Astrocyte of the cerebellum (primary cell): ENCODE data around the gene EOGT.

ENCODE experiments used
- DNase-seq: peaks from one replicate; pipeline ENCODE4 v3.0.0-alpha.2; 2011; ENCODE audit warnings: low read depth
- H3K4me3 ChIP-seq: 2 replicates; pipeline ENCODE4 v1.5.1; 2011; ENCODE audit warnings: mild to moderate bottlenecking, low read depth, low read length, moderate library complexity
- in situ Hi-C: cut with HindIII; loops from 2 replicates; pipeline ENCODE4 v1.10.0; 2017; ENCODE audit warnings: low sequenced_read_pairs
- TF ChIP-seq, protein P1 (sequence below): IDR thresholded peaks from 2 replicates; pipeline ENCODE4 v1.5.1; 2012; ENCODE audit warnings: low read length, low read depth, moderate library complexity, mild to moderate bottlenecking; ENCODE audit errors: missing control alignments

The EOGT gene

DNA sequence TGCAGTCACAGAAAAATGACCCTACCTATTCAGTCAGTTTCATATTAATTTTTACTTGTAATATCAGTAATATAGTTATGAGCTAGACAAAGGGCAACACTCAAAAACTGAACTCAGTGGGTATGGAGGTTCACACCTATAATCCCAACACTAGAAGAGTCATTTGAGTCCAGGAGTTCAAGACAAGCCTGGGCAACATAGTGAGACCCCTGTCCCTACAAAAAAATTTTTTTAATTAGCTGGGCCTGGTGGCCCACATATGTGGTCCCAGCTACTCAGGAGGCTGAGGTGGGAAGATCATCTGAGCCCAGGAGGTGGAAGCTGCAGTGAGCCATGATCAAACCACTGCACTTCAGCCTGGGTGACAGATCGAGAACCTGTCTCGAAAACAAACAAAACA, 35.5 kb upstream of the EOGT start:
- DNase-seq, result no peak
- in situ Hi-C loops, result no loop called here
- TF ChIP-seq, protein P1, sequence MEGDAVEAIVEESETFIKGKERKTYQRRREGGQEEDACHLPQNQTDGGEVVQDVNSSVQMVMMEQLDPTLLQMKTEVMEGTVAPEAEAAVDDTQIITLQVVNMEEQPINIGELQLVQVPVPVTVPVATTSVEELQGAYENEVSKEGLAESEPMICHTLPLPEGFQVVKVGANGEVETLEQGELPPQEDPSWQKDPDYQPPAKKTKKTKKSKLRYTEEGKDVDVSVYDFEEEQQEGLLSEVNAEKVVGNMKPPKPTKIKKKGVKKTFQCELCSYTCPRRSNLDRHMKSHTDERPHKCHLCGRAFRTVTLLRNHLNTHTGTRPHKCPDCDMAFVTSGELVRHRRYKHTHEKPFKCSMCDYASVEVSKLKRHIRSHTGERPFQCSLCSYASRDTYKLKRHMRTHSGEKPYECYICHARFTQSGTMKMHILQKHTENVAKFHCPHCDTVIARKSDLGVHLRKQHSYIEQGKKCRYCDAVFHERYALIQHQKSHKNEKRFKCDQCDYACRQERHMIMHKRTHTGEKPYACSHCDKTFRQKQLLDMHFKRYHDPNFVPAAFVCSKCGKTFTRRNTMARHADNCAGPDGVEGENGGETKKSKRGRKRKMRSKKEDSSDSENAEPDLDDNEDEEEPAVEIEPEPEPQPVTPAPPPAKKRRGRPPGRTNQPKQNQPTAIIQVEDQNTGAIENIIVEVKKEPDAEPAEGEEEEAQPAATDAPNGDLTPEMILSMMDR, result no peak
- H3K4me3 ChIP-seq, result no peak overlapping the region

DNA sequence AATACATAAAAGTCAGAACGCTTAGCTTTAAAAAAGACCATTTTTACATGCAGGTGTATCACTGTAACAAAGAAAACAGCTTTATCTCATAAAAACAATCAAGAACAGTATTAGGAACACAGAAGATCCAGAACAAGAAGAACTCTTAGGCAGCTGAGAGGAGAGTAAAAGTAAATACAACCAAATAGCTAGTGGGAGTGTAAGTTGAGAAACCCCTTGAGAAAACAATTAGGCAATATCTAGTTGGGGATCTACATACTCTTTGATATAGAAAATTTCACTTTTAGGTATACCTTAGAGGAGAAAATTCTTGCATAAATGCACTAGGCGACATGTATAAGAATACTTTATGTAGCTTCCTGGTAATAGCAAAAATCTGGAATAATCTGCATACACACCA, 31.1 kb upstream of the EOGT start:
- TF ChIP-seq, protein P1, result no peak
- in situ Hi-C loops, result no loop called here
- H3K4me3 ChIP-seq, result no peak overlapping the region
- DNase-seq, result no peak

DNA sequence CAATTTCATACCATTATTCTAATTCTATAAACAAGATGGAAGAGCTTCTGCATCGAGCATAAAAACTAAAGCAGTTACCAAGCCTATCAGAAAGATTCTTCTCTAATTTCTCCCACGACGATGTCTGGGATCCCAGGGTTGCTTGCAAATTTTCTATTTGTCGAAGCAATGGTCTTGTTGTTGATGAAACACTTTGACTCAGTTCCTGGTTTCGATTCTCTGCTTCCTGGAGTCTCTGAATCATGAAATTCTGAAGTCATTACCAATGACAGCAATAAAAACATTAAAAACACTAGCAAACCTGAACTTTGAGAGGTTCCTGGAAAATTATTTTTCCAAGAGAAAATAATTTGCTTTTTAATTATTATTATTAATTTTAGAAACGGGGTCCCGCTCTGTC, 20.0 kb upstream of the EOGT start:
- DNase-seq, result no peak
- no peak overlapping the region for H3K4me3 ChIP-seq
- TF ChIP-seq, protein P1, result no peak
- in situ Hi-C loops, result no loop called here

DNA sequence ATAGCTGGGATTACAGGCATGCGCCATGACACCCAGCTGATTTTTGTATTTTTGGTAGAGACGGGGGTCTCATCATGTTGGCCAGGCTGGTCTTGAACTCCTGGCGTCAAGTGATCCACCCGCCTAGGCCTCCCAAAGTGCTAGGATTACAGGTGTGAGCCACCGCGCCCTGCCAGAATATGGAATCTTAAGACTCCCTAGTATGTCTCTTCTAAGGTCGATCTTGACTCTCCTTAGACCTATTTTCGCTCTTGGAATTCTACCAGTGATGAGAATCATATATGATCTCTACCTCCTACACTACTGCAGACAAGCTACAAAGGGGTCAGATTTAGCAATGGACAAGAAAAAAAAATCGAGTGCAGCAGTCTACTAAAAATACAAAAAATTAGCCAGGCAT, 19.3 kb upstream of the EOGT start:
- TF ChIP-seq, protein P1, result no peak
- in situ Hi-C loops, result no loop called here
- H3K4me3 ChIP-seq, result no peak overlapping the region
- DNase-seq, result no peak

DNA sequence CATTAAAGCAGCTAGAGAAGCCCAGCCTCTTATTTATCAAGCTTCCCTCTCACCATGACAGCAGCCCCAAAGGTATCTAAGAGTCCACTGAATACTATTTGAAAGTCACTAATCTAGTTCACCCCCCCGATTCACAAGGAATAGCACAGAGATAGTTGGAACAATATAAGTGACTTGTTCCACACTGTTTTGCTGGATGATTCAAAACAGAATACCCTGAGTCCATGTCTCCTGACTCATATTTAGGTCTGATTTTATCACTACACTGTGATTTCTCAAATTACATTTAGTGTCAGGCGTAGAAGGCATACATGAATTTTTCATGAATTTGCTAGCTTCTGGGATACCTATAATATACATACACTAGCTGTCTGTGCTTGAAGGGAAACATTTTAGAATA, 18.7 kb upstream of the EOGT start:
- TF ChIP-seq, protein P1, result no peak
- no peak for DNase-seq
- in situ Hi-C loops, result no loop called here

DNA sequence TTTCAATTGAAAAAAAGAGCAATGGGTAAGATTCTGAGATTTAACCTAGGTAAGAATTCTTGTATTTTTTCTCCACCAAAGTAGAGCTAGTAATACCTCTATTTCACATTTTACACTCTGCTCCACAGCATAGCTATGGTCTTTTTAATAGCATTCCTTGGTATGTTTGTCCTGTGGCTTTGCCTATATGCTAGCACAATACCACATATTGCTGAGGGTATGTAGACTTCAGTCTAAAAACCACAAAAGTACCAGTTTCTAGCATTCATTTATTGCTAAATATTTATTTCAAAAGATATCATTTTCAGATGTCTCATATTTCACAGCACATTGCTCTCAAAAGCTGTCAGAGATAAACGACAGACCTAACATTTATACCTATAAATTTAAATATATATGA, 18.2 kb upstream of the EOGT start:
- H3K4me3 ChIP-seq, result no peak overlapping the region
- in situ Hi-C loops, result no loop called here
- DNase-seq, result no peak
- TF ChIP-seq, protein P1, result no peak

More for the DNA sequence above, 18.7 kb upstream of the EOGT start:
- no peak overlapping the region for H3K4me3 ChIP-seq

DNA sequence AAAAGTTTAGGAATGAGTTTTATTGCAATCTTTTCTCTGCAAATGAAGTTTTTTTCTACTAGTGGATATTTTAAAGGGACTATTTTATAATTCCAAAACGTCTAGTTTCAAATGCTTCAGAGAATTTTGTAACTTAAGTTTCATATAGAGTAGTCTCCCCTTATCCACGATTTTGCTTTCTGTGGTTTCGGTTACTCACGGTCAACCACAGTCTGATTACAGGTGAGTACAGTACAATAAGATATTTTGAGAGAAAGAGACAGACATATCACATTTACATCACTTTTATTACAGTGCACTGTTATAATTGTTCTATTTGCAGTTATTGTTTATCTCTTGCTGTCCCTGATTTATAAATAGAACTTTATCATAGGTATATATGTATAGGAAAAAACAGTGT, 7.4 kb upstream of the EOGT start:
- in situ Hi-C loops, result no loop called here
- DNase-seq, result no peak
- TF ChIP-seq, protein P1, result no peak
- H3K4me3 ChIP-seq, result no peak overlapping the region
